Forelimb muscle (tissue), 1 donor: Measurements from ENCODE around the gene TUT7. TPM values are rescaled to one million over a fixed set of nuclear protein-coding genes. Genes with fewer than 3 reads are reported as not detected.

Source experiments
- DNase-seq: peaks from one replicate; pipeline ENCODE4 v3.0.0-alpha.2; 2013; ENCODE audit warnings: low read depth
- polyA plus RNA-seq: library from polyadenylated mRNA; unstranded; fragments of 120-200 nt; gene quantifications from one replicate; pipeline ENCODE4 v1.2.1, GENCODE V29; 2013; ENCODE audit not compliant: insufficient read length

Gene TUT7
- polyA plus RNA-seq, 1 donor: 14.5 TPM

DNA sequence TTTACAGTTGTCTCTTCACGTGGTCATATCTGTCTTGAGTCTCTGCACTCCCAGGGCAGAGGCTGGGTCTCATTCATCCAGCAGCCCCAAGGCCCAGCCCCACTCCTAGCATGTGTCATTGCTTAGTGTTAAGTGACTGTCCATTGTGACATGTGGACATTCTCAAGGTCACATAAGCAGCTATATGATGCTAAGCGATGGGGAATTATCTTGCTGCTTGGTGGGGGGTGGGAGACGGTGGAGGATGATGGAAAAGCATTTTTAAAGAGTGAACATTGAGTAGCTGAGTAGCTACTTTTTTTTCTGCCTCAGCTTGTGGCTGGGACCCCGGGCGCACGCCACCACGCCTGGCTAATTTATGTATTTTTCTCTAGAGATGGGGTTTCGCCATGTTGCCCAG lies 94.7 kb downstream of the TUT7 start, which contains the start of gene C9orf153:
Gene C9orf153, minus strand, starts transcription at position 101 of the 400 bp plus-strand sequence. CDS start 30,054 bp downstream, outside the sequence.
- DNase-seq: no peak

DNA sequence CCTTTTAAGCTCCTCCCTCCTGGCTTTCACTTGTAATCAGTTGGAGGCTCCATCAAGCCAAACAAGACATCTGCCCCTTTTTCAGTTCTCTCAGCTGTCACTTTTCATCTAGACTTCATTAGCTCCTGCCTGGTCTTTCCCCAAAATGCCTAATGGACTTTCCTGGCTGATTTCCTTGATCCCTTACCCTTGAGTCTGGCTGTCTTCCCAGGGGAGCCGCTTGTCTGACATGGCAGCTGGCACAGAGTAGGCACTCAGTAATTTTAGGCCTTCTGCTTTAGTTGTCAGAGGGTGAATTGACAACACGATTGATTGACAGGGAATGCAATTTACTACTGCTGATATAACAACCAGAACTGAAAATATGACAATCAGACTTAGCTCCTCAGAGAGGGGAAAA lies 96.8 kb downstream of the TUT7 start:
- no peak for DNase-seq

DNA sequence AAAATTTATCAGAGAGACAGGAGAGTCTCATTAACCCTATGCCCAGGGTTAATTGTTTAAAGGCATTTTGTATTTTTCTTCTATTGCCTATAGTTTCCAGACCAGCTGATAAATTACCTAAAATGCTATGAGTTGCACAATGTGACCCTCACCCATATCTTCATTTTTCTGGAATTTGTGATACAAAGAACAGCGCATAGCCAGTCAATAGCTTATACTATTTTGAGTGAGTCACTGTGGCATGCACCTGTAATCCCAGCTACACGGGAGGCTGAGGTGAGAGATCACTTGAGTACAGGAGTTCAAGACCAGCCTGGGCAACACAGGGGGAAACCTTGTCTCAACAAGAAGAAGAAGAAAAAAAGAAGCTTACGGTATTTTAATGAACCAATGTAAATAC lies 97.6 kb downstream of the TUT7 start:
- no peak for DNase-seq

DNA sequence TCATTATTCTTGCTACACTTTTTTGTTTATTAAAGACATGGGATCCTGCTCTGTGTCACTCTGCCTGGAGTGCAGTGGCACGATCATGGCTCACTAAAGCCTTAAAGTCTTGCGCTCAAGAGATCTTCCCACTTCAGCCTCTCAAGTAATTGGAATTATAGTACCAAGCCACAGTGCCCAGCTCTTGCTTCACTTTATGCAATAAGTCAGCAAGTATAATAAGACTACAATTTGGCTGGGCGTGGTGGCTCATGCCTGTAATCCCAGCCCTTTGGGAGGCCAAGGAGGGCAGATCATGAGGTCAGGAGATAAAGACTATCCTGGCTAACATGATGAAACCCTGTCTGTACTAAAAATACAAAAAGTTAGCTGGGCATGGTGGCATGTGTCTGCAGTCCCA lies 100.6 kb downstream of the TUT7 start:
- no peak for DNase-seq

DNA sequence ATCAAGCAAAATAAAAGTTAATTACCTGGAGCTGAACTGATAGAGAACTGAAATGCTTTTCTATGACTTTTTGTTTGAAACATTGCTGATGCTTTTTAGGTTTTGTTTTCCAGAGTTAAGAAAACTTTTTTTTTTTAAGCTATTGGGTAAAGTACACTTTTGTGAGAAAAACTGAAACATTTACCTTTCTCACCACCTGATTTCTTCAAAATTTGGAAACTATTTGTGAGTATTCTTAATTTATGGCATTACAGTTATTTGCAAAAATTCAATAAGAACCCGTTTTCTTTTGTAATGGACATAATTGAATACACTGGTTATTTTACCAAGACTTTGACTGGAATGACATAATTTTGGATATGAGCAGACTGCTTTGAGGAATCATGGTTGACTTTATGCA lies 101.3 kb downstream of the TUT7 start:
- DNase-seq: no peak

DNA sequence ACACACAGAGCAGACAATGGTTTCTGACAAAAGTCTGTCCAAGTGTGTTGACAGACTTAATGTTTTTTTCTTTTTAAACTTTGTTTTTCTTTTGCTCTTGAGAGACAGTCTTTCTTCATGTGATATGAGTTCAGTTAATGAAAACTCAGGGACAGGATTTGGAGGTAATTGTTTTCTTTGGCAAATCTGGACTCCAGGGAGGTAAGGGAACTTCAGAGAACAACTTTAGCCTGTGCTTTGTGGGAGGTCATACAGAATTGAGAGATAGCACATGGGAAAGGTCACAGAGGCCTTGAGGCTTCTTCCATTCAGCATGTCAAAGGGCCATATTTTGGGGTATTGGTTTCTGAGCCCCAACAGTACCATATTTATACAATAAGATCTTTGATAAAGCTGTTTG lies 104.1 kb downstream of the TUT7 start:
- DNase-seq: no peak

DNA sequence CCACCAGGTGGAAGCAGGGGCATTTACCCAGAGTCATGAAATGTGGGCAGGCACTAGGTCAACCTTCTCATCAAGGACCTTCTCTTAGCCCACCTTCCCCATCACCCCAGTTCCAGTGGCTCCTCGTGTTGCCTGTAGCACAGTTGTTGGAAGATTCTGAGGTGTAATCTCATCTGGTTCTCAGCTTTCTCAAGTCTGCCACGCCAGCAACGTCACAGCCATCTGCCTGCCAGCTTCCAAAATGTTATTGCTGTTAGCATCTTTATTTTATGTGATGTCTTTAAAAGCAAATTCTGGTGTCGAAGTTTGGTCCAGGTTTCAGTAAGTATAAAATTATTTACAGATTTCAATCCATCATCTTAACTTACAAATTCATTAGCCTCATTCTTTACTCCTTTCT lies 105.5 kb downstream of the TUT7 start:
- DNase-seq: no peak

DNA sequence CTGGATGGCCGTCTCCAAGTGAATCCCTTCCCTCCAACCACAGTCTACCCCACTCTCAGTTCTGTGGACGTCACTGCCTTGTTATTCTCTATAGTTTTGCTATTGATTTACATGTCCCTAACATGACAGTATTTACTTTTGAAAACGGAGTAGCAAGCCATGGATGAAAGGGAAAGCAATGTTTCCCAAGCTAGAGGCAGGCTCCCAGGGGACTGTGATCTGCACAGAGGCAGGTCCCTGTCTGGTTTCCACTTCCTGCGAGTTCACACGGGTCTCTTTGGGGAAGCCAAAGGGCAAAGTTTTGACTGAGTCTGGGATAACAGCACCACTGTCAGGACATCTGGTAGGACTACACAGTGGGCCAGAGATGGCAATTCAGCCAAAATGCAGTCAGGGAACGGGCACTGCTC lies 107.5 kb downstream of the TUT7 start:
- DNase-seq: no peak

DNA sequence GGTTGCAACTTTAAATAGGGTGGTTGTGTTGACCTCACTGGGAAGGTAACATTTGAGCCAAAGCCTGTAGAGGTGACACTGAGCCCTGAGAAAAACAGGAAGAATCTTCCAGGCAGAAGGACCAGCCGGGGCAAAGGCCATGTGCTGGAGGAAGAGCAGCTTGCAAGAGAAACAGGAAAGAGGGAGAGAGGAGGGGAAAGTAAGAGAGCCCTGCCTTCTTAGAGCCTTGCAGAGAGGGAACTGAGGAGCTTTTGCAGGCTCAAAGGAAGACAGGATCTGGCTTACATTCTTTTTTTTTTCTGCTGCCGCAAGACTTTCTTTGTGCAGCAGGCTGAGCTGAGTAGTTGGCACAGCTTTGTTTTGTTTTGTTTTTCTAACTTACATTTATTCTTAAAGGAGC lies 112.1 kb downstream of the TUT7 start:
- DNase-seq: no peak

DNA sequence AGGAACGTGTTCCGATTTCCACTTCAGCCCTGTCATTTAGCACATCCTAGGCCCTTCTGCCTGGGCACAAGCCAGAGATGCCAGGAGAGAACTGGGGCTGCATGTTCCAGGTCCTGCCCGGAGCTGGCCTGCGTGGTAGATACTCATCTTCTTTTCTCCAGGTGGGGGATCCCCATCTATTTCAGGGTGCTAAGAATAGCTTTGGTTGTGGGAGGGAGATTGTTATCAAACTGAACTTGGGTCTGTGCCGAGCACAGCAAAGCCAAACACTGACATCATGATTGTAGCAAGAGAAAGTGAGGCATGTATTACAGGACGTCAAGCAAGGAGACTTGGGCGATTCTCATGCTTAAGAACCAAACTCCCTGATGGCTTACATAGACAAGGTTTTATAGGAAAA lies 113.0 kb downstream of the TUT7 start:
- no peak for DNase-seq

DNA sequence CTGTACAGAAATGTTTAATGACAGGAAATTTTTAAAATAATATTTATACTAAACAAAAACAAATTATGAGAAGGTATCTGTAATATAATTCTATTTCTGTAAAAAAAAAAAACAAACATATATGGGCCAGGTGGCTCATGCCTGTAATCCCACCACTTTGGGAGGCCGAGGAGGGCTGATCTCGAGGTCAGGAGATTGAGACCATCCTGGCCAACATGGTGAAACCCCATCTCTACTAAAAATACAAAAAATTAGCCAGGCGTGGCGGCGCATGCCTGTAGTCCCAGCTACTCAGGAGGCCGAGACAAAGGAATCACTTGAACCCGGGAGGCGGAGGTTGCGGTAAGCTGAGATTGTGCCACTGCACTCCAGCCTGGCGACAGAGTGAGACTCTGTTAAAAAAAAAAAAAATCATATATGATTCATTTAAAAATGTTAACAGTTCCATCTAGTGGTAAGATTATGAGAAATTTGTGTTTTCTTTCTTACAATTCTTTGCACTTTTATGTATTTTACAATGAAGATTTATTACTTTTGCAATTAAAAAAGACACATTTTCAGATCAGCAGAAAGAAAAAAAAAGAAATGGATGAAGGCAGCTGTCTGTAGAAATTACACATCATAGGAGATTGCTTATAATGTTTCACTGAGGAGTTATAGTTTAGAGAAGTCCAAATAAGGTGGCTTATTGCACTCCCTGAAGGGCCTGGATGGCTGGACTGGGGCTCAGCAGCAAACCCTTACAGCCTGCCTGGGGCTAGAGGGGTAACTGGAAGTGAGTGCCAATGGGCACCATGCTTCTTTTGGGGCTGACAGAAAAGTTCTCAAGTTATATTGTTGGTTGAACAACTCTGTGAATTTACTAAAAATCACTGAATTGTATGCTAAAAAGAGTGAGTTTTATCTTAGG lies 115.1 kb downstream of the TUT7 start:
- no peak for DNase-seq

Other genes with a start within 250 kb of the TUT7 start
- gene C9orf153, start 94.8 kb downstream of the TUT7 start, polyA plus RNA-seq: 0.22 TPM
- 26.4 TPM for gene ISCA1, start 71.9 kb downstream of the TUT7 start, polyA plus RNA-seq